ENCODE data around the gene POLK.
"Not testable (repeated sequence)": the region's sequence is repeated elsewhere in the genome, so short reads cannot be mapped to it uniquely, and the experiment has no call there.

The POLK gene

GRCh38 chr5:75588666-75589065, 77.0 kb downstream of the POLK start:
- Histone ChIP-seq H3K27ac (ENCODE audit: insufficient read depth, low read length, poor library complexity, severe bottlenecking) (no peak overlapping the region), H3K4me3 (ENCODE audit: insufficient read depth, low read depth, low read length, poor library complexity, severe bottlenecking) (no peak overlapping the region), H3K27me3 (replicated peaks; ENCODE audit: control insufficient read depth, insufficient read depth, low read length, poor library complexity, severe bottlenecking) (no peaks in the 10 kb centered on the region), H3K36me3 (ENCODE audit: control insufficient read depth, insufficient read depth, low read length) (no peaks in the 10 kb centered on the region), H3K9me3 (ENCODE audit: control insufficient read depth, low read length) (no peaks in the 10 kb centered on the region), H3K4me1 (ENCODE audit: control insufficient read depth, insufficient read depth, low read length, poor library complexity, severe bottlenecking) (no peaks in the 10 kb centered on the region)
- DNase-seq = no peak

GRCh38 chr5:75600535-75600934, 88.8 kb downstream of the POLK start:
- Histone ChIP-seq H3K4me1 (ENCODE audit: control insufficient read depth, insufficient read depth, low read length, poor library complexity, severe bottlenecking) (peaks cover 3% of the 10 kb centered on the region), H3K4me3 (ENCODE audit: insufficient read depth, low read depth, low read length, poor library complexity, severe bottlenecking) (no peak overlapping the region), H3K27ac (ENCODE audit: insufficient read depth, low read length, poor library complexity, severe bottlenecking) (no peak overlapping the region), H3K9me3 (ENCODE audit: control insufficient read depth, low read length) (no peaks in the 10 kb centered on the region), H3K27me3 (replicated peaks; ENCODE audit: control insufficient read depth, insufficient read depth, low read length, poor library complexity, severe bottlenecking) (no peaks in the 10 kb centered on the region), H3K36me3 (ENCODE audit: control insufficient read depth, insufficient read depth, low read length) (peaks cover 5% of the 10 kb centered on the region)
- no peak for DNase-seq

- Histone ChIP-seq H3K9me3 (ENCODE audit: control insufficient read depth, low read length) (no peaks in the 10 kb centered on the region), H3K36me3 (ENCODE audit: control insufficient read depth, insufficient read depth, low read length) (peaks cover 5% of the 10 kb centered on the region), H3K4me1 (ENCODE audit: control insufficient read depth, insufficient read depth, low read length, poor library complexity, severe bottlenecking) (peaks cover 3% of the 10 kb centered on the region), H3K27me3 (replicated peaks; ENCODE audit: control insufficient read depth, insufficient read depth, low read length, poor library complexity, severe bottlenecking) (no peaks in the 10 kb centered on the region), H3K27ac (ENCODE audit: insufficient read depth, low read length, poor library complexity, severe bottlenecking) (no peak overlapping the region), H3K4me3 (ENCODE audit: insufficient read depth, low read depth, low read length, poor library complexity, severe bottlenecking) (no peak overlapping the region)
- no peak for DNase-seq
Measured at GRCh38 chr5:75601567-75601966, 89.9 kb downstream of the POLK start.

GRCh38 chr5:75601996-75602395, 90.3 kb downstream of the POLK start:
- H3K27me3 ChIP-seq (replicated peaks; ENCODE audit: control insufficient read depth, insufficient read depth, low read length, poor library complexity, severe bottlenecking) = no peaks in the 10 kb centered on the region
- no peak overlapping the region for H3K4me3 ChIP-seq (ENCODE audit: insufficient read depth, low read depth, low read length, poor library complexity, severe bottlenecking)
- peaks cover 3% of the 10 kb centered on the region for H3K4me1 ChIP-seq (ENCODE audit: control insufficient read depth, insufficient read depth, low read length, poor library complexity, severe bottlenecking)
- H3K9me3 ChIP-seq (ENCODE audit: control insufficient read depth, low read length) = no peaks in the 10 kb centered on the region
- H3K27ac ChIP-seq (ENCODE audit: insufficient read depth, low read length, poor library complexity, severe bottlenecking) = no peak overlapping the region
- DNase-seq = no peak
- peaks cover 5% of the 10 kb centered on the region for H3K36me3 ChIP-seq (ENCODE audit: control insufficient read depth, insufficient read depth, low read length)

- H3K27ac ChIP-seq (ENCODE audit: insufficient read depth, low read length, poor library complexity, severe bottlenecking) = no peak overlapping the region
- DNase-seq = no peak
- H3K9me3 ChIP-seq (ENCODE audit: control insufficient read depth, low read length) = no peaks in the 10 kb centered on the region
- H3K36me3 ChIP-seq (ENCODE audit: control insufficient read depth, insufficient read depth, low read length) = peaks cover 5% of the 10 kb centered on the region
- H3K27me3 ChIP-seq (replicated peaks; ENCODE audit: control insufficient read depth, insufficient read depth, low read length, poor library complexity, severe bottlenecking) = no peaks in the 10 kb centered on the region
- no peak overlapping the region for H3K4me3 ChIP-seq (ENCODE audit: insufficient read depth, low read depth, low read length, poor library complexity, severe bottlenecking)
- H3K4me1 ChIP-seq (ENCODE audit: control insufficient read depth, insufficient read depth, low read length, poor library complexity, severe bottlenecking) = peaks cover 3% of the 10 kb centered on the region
Measured at GRCh38 chr5:75603371-75603770, 91.7 kb downstream of the POLK start.

GRCh38 chr5:75603821-75604220, 92.1 kb downstream of the POLK start:
- H3K36me3 ChIP-seq (ENCODE audit: control insufficient read depth, insufficient read depth, low read length) = peaks cover 5% of the 10 kb centered on the region
- no peaks in the 10 kb centered on the region for H3K9me3 ChIP-seq (ENCODE audit: control insufficient read depth, low read length)
- H3K4me3 ChIP-seq (ENCODE audit: insufficient read depth, low read depth, low read length, poor library complexity, severe bottlenecking) = no peak overlapping the region
- H3K27ac ChIP-seq (ENCODE audit: insufficient read depth, low read length, poor library complexity, severe bottlenecking) = no peak overlapping the region
- DNase-seq = no peak
- no peaks in the 10 kb centered on the region for H3K27me3 ChIP-seq (replicated peaks; ENCODE audit: control insufficient read depth, insufficient read depth, low read length, poor library complexity, severe bottlenecking)
- peaks cover 3% of the 10 kb centered on the region for H3K4me1 ChIP-seq (ENCODE audit: control insufficient read depth, insufficient read depth, low read length, poor library complexity, severe bottlenecking)

GRCh38 chr5:75607341-75607740, 95.7 kb downstream of the POLK start:
- not testable (repeated sequence) for H3K27me3 ChIP-seq (replicated peaks; ENCODE audit: control insufficient read depth, insufficient read depth, low read length, poor library complexity, severe bottlenecking); H3K27ac ChIP-seq (ENCODE audit: insufficient read depth, low read length, poor library complexity, severe bottlenecking); H3K4me1 ChIP-seq (ENCODE audit: control insufficient read depth, insufficient read depth, low read length, poor library complexity, severe bottlenecking); H3K4me3 ChIP-seq (ENCODE audit: insufficient read depth, low read depth, low read length, poor library complexity, severe bottlenecking); H3K9me3 ChIP-seq (ENCODE audit: control insufficient read depth, low read length); H3K36me3 ChIP-seq (ENCODE audit: control insufficient read depth, insufficient read depth, low read length); DNase-seq

- Histone ChIP-seq H3K27me3 (replicated peaks; ENCODE audit: control insufficient read depth, insufficient read depth, low read length, poor library complexity, severe bottlenecking) (no peaks in the 10 kb centered on the region), H3K36me3 (ENCODE audit: control insufficient read depth, insufficient read depth, low read length) (no peaks in the 10 kb centered on the region), H3K27ac (ENCODE audit: insufficient read depth, low read length, poor library complexity, severe bottlenecking) (no peak overlapping the region), H3K4me3 (ENCODE audit: insufficient read depth, low read depth, low read length, poor library complexity, severe bottlenecking) (no peak overlapping the region), H3K4me1 (ENCODE audit: control insufficient read depth, insufficient read depth, low read length, poor library complexity, severe bottlenecking) (peaks cover 7% of the 10 kb centered on the region), H3K9me3 (ENCODE audit: control insufficient read depth, low read length) (no peaks in the 10 kb centered on the region)
- DNase-seq = no peak
Measured at GRCh38 chr5:75608870-75609269, 97.2 kb downstream of the POLK start.

GRCh38 chr5:75610201-75610600, 98.5 kb downstream of the POLK start:
- H3K27ac ChIP-seq (ENCODE audit: insufficient read depth, low read length, poor library complexity, severe bottlenecking) = no peak overlapping the region
- H3K4me1 ChIP-seq (ENCODE audit: control insufficient read depth, insufficient read depth, low read length, poor library complexity, severe bottlenecking) = peaks cover 7% of the 10 kb centered on the region
- no peak overlapping the region for H3K4me3 ChIP-seq (ENCODE audit: insufficient read depth, low read depth, low read length, poor library complexity, severe bottlenecking)
- no peaks in the 10 kb centered on the region for H3K36me3 ChIP-seq (ENCODE audit: control insufficient read depth, insufficient read depth, low read length)
- H3K9me3 ChIP-seq (ENCODE audit: control insufficient read depth, low read length) = no peaks in the 10 kb centered on the region
- no peaks in the 10 kb centered on the region for H3K27me3 ChIP-seq (replicated peaks; ENCODE audit: control insufficient read depth, insufficient read depth, low read length, poor library complexity, severe bottlenecking)
- no peak for DNase-seq

GRCh38 chr5:75610859-75611310, 99.2 kb downstream of the POLK start:
- H3K4me1 ChIP-seq (ENCODE audit: control insufficient read depth, insufficient read depth, low read length, poor library complexity, severe bottlenecking); H3K9me3 ChIP-seq (ENCODE audit: control insufficient read depth, low read length); H3K27me3 ChIP-seq (replicated peaks; ENCODE audit: control insufficient read depth, insufficient read depth, low read length, poor library complexity, severe bottlenecking); DNase-seq; H3K27ac ChIP-seq (ENCODE audit: insufficient read depth, low read length, poor library complexity, severe bottlenecking); H3K36me3 ChIP-seq (ENCODE audit: control insufficient read depth, insufficient read depth, low read length); H3K4me3 ChIP-seq (ENCODE audit: insufficient read depth, low read depth, low read length, poor library complexity, severe bottlenecking): not testable (repeated sequence)

Measured in effector memory CD4-positive, alpha-beta T cell (primary cell).